Activated CD8-positive, alpha-beta memory T cell treated with anti-CD3 and anti-CD28 coated beads, Interleukin-2, amount 50 U/mL, for 1 hour (primary cell): Measurements from ENCODE around the gene OPN4.

ENCODE experiments used
- DNase-seq: peaks from one replicate; pipeline ENCODE4 v3.0.0-alpha.2; 2020; ENCODE audit errors: extremely low read depth

OPN4 gene

GRCh38 chr10:86662186-86663045 lies 8.1 kb downstream of the OPN4 start:
- DNase-seq, result no peak

DNA sequence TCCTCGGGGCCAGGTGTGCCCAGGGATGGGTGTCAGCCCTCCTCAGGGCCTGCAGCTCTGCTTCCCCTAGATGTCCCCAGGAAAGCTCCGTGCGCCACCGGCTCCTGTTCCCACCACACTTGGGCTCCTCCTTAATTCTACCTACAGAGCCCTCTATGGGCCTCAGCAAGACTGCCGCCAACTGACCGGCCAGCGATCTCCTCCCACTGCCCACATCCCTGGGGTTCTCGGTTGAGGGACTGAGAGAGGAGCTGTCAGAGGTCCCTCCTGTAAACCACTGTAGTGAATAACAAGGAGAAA lies 8.6 kb downstream of the OPN4 start:
- no peak for DNase-seq

DNA sequence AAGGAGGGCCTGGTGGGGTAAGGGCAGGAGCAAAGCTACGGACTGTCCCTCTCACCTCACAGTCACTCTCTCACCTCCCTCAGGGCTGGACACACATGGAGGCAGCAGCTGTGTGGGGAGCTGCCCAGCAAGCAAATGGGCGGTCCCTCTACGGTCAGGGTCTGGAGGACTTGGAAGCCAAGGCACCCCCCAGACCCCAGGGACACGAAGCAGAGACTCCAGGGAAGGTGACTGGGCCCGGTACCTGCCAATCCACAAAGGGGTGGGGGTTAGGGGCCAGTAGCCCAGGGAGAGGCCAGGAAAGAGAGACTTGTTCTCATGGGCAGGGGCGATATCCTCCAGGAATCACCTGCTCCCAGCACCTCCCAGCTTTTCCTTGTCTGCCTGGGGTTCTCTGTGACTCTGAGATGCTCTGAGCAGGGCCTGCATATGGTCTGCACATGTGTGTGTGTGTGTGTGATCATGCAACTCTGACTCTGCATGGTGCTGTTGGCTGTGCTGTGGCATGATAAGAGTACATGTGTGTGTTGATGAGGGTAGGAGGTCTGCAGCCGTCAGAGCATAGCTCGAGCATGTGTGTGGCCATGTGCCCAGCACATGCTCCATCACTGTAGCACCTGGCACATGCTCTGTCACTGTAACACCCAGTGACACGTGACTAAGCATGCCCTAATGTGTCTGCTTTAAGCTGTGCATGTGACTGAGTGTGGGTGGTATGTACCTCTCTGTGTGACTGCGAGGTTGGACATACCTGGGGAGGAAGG lies 9.4 kb downstream of the OPN4 start:
- no peak for DNase-seq

GRCh38 chr10:86664341-86665217 lies 10.2 kb downstream of the OPN4 start:
- DNase-seq, result no peak

DNA sequence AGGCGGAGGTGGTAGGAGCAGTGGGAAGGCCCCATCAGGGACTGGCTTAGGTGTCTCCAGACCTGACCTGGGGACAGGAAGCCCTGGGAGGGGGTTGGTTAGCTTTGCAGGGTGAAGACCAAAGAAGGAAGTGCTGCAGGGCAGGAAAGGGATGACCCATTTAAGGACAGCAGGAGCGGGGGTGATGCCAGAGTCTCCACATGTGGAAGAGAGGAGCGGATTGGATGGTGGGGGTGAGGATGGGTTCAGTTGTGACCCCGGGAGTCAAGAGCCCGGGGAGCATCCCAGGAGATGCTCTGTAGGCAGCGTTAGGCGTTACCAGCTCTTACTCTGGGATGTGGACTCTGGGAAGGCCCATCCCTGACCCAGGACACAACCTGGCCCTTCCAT lies 10.9 kb downstream of the OPN4 start:
- no peak for DNase-seq

GRCh38 chr10:86665868-86666267 lies 11.5 kb downstream of the OPN4 start:
- DNase-seq, result no peak

- no peak for DNase-seq
These were observed 12.2 kb downstream of the OPN4 start for GRCh38 chr10:86666538-86666937.

DNA sequence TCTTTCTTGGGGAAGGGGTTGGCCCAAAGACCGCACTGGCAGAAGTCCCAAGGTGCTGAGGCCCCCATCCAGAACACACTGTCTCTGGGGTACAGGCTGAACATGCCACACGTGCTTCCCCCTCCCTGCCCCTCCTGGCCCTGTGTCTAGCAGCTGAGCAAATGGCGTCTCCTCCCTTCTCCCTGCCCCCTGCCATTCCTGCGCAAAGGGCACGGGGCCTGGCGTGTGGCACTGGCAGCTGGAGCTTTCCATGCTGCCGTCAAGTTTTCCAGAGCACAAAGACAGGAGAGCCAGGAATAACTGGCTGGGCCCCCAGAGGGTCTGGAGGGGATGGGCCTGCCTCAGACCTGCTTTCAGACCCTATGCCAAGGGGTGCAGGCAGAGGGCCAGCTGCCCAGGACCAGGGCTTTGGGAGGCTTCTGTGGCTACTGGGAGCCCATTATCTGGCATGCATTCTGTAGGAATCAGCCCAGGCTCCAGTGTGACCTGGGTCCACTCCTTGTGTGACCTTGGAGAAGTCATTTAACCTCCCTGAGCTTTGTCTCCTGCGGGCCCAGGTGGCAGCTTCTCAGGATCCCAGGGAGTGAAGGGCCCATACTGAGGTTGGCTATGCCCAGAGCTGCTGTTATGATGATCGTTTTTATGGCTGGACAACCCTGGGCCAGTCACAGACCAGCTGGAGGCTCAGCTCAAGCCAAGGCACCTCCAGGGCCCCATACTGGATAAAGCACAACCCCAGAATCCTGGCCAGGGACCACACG lies 13.3 kb downstream of the OPN4 start:
- no peak for DNase-seq

DNA sequence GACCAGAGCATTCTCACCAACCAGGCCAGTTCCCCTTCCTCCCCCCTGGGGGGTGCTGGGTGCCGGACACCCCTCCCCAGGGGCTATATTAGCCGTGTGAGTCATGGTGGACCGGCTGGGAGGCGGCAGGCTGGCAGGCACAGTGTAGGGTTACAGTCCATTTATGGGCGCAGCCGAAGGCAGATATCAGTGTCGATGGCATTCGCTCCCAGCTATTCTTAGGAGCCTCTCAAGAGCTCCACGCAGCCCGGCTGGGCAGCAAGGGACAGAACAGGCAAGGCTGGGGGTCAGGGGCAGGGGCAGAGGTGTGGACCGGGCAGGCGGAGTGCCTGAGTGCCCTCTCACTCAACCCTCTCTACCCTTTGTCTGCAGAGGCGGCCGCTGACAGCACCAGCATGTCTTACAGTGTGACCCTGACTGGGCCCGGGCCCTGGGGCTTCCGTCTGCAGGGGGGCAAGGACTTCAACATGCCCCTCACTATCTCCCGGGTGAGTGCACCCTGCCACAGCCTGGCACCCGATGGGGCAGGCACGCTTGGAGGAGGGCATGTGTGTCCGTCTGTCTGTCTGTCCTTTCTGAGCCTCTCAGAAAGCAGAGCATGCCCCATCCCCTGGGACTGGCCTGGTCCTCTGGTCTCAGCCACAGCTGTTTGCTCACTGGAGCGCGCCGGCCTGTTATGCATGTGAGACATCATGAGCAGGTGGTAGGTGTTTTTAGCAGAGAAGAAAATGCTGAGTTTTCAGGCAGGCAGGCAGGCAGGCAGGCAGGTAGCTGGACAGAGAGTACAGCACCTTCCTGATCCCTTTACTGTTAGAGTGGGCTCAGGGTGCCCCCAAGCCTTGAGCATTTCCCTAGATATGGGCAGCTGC lies 14.2 kb downstream of the OPN4 start, which contains the start of gene LDB3:
LDB3 (plus strand) TSS at position 215 of the 869 bp plus-strand sequence; CDS start at position 396, 181 bp downstream.
- DNase-seq, result no peak

- no peak for DNase-seq
These were observed 16.0 kb downstream of the OPN4 start for GRCh38 chr10:86670290-86670811.

DNA sequence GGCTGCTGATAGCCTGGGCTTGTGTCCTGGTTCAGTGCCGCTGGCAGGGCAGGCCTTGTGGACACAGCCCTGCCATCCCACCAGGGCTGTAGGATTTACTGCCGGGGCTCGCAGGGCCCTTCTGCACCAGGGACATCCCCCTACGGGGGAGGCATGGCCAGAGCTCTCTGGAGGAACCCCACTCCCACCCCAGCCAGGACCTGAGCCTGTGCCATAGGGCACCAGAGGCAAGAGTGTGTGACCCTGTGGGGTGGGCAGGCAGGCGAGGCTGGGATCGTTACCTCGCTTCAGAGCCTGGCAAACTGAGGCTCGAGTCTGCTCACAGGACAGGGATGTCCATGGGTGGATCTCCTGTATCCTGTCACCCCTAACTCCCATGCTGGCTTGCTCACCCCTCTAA lies 16.5 kb downstream of the OPN4 start:
- no peak for DNase-seq

DNA sequence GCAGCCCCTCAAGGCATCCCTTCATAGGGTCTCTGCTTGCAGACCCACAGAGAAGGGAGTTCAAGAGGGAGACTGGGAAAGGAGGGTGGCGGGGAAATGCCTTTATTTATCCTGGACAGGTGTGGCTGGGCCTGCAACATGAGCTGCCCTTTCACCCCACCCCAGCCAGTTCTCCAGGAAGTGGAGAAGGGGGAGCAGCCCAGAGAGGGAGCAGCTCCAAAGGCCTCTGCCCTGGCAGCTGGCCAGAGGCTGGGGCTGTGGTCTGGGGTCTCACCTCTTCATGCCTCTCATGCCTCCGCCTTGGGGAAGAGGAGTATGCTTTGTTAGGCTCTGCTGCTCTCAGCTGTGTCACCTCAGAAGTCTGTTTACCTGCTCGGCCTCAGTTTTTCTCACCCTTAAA lies 17.1 kb downstream of the OPN4 start:
- DNase-seq, result no peak

DNA sequence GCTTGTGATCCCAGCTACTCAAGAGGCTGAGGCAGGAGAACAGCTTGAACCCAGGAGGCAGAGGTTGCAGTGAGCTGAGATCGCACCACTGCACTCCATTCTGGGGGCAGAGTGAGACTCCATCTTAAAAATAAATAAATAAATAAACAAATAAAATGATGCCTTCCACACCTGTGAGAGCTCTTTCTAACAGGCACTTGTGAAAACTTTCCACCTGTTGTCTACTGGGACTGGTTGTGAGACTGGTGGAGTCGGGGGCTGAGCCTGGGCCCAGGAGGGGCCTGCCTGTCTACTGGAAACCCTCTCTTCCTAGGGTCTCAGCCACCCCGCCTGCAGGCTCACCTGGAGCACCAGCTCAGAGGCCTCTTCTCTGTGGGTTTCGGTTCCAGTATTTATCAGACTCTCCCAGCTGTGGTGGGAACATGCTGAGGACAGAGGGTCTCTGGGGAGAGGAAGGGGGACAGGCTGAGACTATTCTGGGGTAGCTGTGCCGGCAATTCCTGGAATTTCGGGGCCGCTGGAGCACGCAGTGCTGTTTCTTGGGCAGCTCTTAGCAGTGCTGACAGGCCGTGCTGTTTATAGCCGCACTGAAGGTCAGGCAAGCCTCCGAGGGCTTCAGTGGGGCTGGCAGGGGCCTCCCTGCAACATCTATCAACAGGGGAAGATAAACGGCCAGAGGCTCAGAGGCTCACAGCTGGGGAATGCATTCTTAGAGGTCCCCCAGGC lies 17.8 kb downstream of the OPN4 start:
- no peak for DNase-seq

- no peak for DNase-seq
These were observed 19.0 kb downstream of the OPN4 start for GRCh38 chr10:86673216-86673826.

- DNase-seq, result no peak
These were observed 19.7 kb downstream of the OPN4 start for GRCh38 chr10:86673827-86674581.

- DNase-seq, result no peak
These were observed 20.6 kb downstream of the OPN4 start for GRCh38 chr10:86674912-86675311.

DNA sequence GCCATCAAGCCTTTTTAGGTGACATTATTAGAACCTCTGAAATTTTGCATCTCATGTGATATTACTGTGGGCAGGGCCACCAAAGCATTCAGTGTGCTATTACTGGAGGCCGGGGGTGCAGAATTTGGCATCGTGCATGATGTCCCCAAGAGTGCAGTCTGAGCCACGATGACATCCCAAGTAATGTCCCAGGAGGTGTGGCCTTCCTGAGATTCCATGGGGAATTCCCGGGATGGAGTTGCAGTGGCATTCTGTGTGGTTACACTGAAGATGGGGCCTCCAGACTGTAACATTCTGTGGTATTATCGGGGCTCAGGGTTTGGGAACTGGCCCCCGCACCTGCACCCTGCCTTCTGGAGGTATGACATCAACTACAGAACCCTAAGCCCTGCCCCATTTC lies 23.0 kb downstream of the OPN4 start:
- no peak for DNase-seq

GRCh38 chr10:86678999-86679792 lies 24.8 kb downstream of the OPN4 start:
- DNase-seq, result no peak
